KOPT-K1 (cell line): ENCODE results near the gene LIPT2.
"Not testable (repeated sequence)": the region's sequence is repeated elsewhere in the genome, so short reads cannot be mapped to it uniquely, and the experiment has no call there.

Experiments
- H3K27ac ChIP-seq: fragments of 200-600 bp; sonication (generic); 2 replicates; pipeline ENCODE4 v1.5.1; 2016; ENCODE audit warnings: antibody characterized with exemption, mild to moderate bottlenecking, low read depth, low read length; ENCODE audit not compliant: poor library complexity, severe bottlenecking
- H3K36me3 ChIP-seq: fragments of 200-600 bp; sonication (generic); 2 replicates; pipeline ENCODE4 v1.5.1; 2017; ENCODE audit warnings: antibody characterized with exemption, mild to moderate bottlenecking, low read length, moderate library complexity; ENCODE audit not compliant: insufficient read depth
- H3K9me3 ChIP-seq: fragments of 200-600 bp; sonication (generic); 2 replicates; pipeline ENCODE4 v1.5.1; 2017; ENCODE audit warnings: antibody characterized with exemption, low read length, mild to moderate bottlenecking; ENCODE audit not compliant: insufficient read depth, poor library complexity, severe bottlenecking

Gene LIPT2

GRCh38 chr11:74492974-74493790 is at the start of gene LIPT2:
Gene LIPT2 (minus strand): TSS chr11:74493724. CDS start chr11:74493703, 21 bp downstream.
- Histone ChIP-seq H3K9me3 (peaks cover 16% of the 10 kb centered on the region), H3K27ac (peak within 1 kb of the TSS; percentile 91), H3K36me3 (no peaks in the 10 kb centered on the region)

- H3K9me3 ChIP-seq = peaks cover 57% of the 10 kb centered on the region
- H3K27ac ChIP-seq = no peak overlapping the region
- H3K36me3 ChIP-seq = no peaks in the 10 kb centered on the region
Observed at GRCh38 chr11:74541466-74541865, 47.9 kb upstream of the LIPT2 start.

GRCh38 chr11:74540270-74540669 is 46.7 kb upstream of the LIPT2 start:
- H3K9me3 ChIP-seq = peaks cover 57% of the 10 kb centered on the region
- no peak overlapping the region for H3K27ac ChIP-seq
- H3K36me3 ChIP-seq = no peaks in the 10 kb centered on the region

- Histone ChIP-seq H3K27ac (no peak overlapping the region), H3K9me3 (peaks cover 42% of the 10 kb centered on the region), H3K36me3 (no peaks in the 10 kb centered on the region)
Observed at GRCh38 chr11:74538680-74539079, 45.2 kb upstream of the LIPT2 start.

- peaks cover 17% of the 10 kb centered on the region for H3K9me3 ChIP-seq
- no peak overlapping the region for H3K27ac ChIP-seq
- no peaks in the 10 kb centered on the region for H3K36me3 ChIP-seq
Observed at GRCh38 chr11:74535371-74536160, 42.0 kb upstream of the LIPT2 start.

GRCh38 chr11:74534946-74535275 is 41.4 kb upstream of the LIPT2 start:
- H3K36me3 ChIP-seq, H3K27ac ChIP-seq: not testable (repeated sequence)
- peaks cover 11% of the 10 kb centered on the region for H3K9me3 ChIP-seq

GRCh38 chr11:74534216-74534945 is 40.9 kb upstream of the LIPT2 start:
- peaks cover 9% of the 10 kb centered on the region for H3K9me3 ChIP-seq
- H3K27ac ChIP-seq = no peak overlapping the region

GRCh38 chr11:74533421-74533820 is 39.9 kb upstream of the LIPT2 start:
- no peaks in the 10 kb centered on the region for H3K36me3 ChIP-seq
- no peak overlapping the region for H3K27ac ChIP-seq
- peaks cover 9% of the 10 kb centered on the region for H3K9me3 ChIP-seq

More at GRCh38 chr11:74534216-74534945, 40.9 kb upstream of the LIPT2 start:
- no peaks in the 10 kb centered on the region for H3K36me3 ChIP-seq

- no peaks in the 10 kb centered on the region for H3K36me3 ChIP-seq
- peaks cover 7% of the 10 kb centered on the region for H3K9me3 ChIP-seq
- H3K27ac ChIP-seq = no peak overlapping the region
Observed at GRCh38 chr11:74532501-74533246, 39.1 kb upstream of the LIPT2 start.

- Histone ChIP-seq H3K36me3 (no peaks in the 10 kb centered on the region), H3K27ac (no peak overlapping the region), H3K9me3 (no peaks in the 10 kb centered on the region)
Observed at GRCh38 chr11:74524978-74525377, 31.5 kb upstream of the LIPT2 start.

GRCh38 chr11:74524501-74524900 is 31.0 kb upstream of the LIPT2 start:
- H3K36me3 ChIP-seq = no peaks in the 10 kb centered on the region
- H3K27ac ChIP-seq = no peak overlapping the region
- H3K9me3 ChIP-seq = no peaks in the 10 kb centered on the region

- no peak overlapping the region for H3K27ac ChIP-seq
- no peaks in the 10 kb centered on the region for H3K9me3 ChIP-seq
- no peaks in the 10 kb centered on the region for H3K36me3 ChIP-seq
Observed at GRCh38 chr11:74522776-74523175, 29.3 kb upstream of the LIPT2 start.

- Histone ChIP-seq H3K27ac (no peak overlapping the region), H3K36me3 (no peaks in the 10 kb centered on the region), H3K9me3 (no peaks in the 10 kb centered on the region)
Observed at GRCh38 chr11:74521666-74522252, 28.2 kb upstream of the LIPT2 start.

GRCh38 chr11:74520927-74521665 is 27.6 kb upstream of the LIPT2 start:
- Histone ChIP-seq H3K36me3 (no peaks in the 10 kb centered on the region), H3K27ac (no peak overlapping the region), H3K9me3 (no peaks in the 10 kb centered on the region)
